Natural killer cell treated with Interleukin-12 subunit alpha and Interleukin-12 subunit beta and Interleukin-15 and Interleukin-18, amount 100 ng/mL, for 72 hours (primary cell): ENCODE data around the gene BNIPL. TPM values are rescaled to one million over a fixed set of nuclear protein-coding genes. Genes with fewer than 3 reads are reported as not detected.
A peak's percentile ranks its signal among the peaks of the same experiment; 100 is the strongest.

Source experiments
- ATAC-seq, 2 donors: fragments of 150-1000 bp; cut with Tn5 transposase in 1 of 2; sonication (Bioruptor Pico), chemical (Tn5 transposase) in 1 of 2; 2 replicates each; pipeline ENCODE4 v1.10.0; 2021
- DNase-seq: peaks from one replicate; pipeline ENCODE4 v3.0.0; 2022; ENCODE audit warnings: low spot score
- H3K27ac Mint-ChIP-seq, 2 donors: 1 replicate in 1 of 2; 2 replicates in 1 of 2; pipeline ENCODE4 v1.8.0; 2022; ENCODE audit warnings: mixed read lengths in 2 of 2, mild to moderate bottlenecking in 1 of 2, moderate library complexity in 1 of 2
- H3K27me3 Mint-ChIP-seq, 2 donors: 1 replicate in 1 of 2; 2 replicates in 1 of 2; pipeline ENCODE4 v1.8.0; 2022; ENCODE audit warnings: mixed read lengths in 2 of 2
- H3K36me3 Mint-ChIP-seq: one replicate; pipeline ENCODE4 v1.8.0; 2022; ENCODE audit warnings: mixed read lengths
- H3K4me1 Mint-ChIP-seq, 2 donors: 1 replicate in 1 of 2; 2 replicates in 1 of 2; pipeline ENCODE4 v1.8.0; 2022; ENCODE audit warnings: low read depth in 2 of 2, mixed read lengths in 2 of 2, mild to moderate bottlenecking in 1 of 2
- H3K4me3 Mint-ChIP-seq: one replicate; pipeline ENCODE4 v1.8.0; 2022; ENCODE audit warnings: mixed read lengths
- H3K9me3 Mint-ChIP-seq: 2 replicates; pipeline ENCODE4 v1.8.0; 2022; ENCODE audit warnings: mixed read lengths
- total RNA-seq, 2 donors: library from RNA; stranded (reverse); gene quantifications; one replicate each; pipeline ENCODE4 v1.2.3, GENCODE V29; 2022

The BNIPL gene
- total RNA-seq, 2 donors from 2014 or later: 1.4 to 3.8 TPM

DNA sequence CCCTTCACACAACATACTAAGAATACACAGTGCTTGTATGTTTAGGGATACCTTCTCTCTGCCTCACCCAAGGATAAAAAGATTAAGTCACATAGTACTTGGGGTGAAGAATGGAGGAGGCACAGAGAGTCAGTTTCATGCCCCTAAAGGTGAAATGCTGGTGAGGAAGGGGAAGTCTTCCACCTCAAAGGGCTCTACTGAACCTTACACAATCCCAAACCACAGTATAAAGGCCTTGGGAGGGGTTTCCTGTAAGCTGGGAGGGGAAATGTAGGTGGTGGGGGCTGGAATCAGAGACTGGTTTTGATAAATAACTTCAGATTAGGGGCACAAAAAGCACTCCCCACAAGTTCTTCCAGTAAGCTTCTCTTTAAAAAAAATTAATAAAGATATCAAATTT, 33.2 kb upstream of the BNIPL start:
- H3K27me3 Mint-ChIP-seq: no peaks in the 10 kb centered on the region

DNA sequence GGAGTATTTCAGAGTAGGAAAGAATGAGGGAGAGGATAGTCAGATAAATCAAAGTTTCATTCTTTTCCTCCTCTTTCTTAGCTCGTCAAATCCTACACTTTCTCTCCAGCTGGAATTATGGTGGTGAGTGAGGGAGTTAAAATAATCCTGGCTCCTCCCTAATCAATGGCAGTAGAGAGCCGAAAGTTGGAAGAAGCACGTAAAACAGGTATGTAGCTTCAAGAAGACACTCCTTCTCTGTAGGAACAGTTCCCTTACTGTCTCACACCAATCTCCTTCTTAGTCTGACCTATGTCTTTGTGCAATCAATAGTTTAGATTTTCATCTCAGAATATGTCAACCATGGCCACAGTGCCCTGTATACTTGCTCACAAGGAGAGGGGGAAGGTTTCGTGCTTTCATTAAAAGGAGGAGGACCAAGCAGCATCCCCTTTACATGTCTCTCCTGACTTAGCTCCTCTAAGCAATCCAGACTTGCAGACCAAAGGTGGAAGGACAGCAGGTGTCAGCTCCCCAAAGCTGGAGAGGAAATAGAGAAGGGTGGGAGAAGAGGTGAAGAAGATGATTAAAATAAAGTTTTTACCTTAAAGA, 30.6 kb upstream of the BNIPL start:
- peak overlapping the region; percentile 80 to 93 for H3K27ac Mint-ChIP-seq
- H3K36me3 Mint-ChIP-seq: no peaks in the 10 kb centered on the region
- H3K4me1 Mint-ChIP-seq: peaks cover 49 to 56% of the 10 kb centered on the region in 2 donors
- H3K27me3 Mint-ChIP-seq: no peaks in the 10 kb centered on the region
- ATAC-seq (no peak), DNase-seq (no peak)
- H3K4me3 Mint-ChIP-seq: peak overlapping the region; percentile 87
- no peaks in the 10 kb centered on the region for H3K9me3 Mint-ChIP-seq

More for the DNA sequence above, 33.2 kb upstream of the BNIPL start:
- Mint-ChIP-seq H3K4me3 (peak overlapping the region; percentile 66), H3K36me3 (no peaks in the 10 kb centered on the region), H3K27ac (peak overlapping the region; percentile 37 to 93), H3K4me1 (peaks cover 46 to 47% of the 10 kb centered on the region in 2 donors), H3K9me3 (no peaks in the 10 kb centered on the region)
- DNase-seq: no peak
- ATAC-seq: no peak

DNA sequence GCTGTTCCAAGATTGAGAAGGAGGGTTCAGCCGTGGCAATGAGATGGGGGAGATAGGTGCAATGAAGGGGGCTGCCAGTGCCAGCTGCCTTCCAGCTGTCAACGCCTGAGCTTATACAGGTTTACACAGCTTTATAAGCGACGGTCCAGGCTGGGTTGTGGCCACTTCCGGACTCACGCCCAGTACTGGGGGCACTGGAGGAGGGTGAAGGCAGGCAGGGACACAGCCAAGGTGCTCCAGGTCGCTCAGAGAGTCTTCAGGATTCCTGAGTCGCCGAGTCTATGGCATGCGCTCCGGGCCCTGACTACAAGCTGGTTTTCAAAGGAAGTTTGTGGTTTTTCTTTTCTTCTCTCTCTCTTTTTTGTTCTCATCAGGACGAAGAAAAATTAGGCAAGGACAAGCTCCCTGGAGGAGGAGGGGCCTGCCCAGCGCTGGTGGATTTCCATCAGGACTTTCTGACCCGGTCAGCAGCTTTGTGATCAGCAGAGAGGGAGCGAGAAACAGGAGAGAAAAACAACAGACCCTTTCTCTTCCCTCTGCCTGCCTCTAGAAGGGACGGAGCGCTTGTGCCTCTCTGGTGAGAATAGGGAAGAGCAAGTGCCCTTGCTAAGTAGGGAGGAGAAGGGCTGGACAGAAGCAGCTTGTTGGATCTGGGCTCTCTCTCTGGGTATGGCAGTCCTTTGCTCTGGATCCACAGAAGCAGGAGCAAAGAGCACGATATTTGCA, 29.9 kb upstream of the BNIPL start, which contains the start of gene MINDY1:
Gene MINDY1 (minus strand): TSS at position 576 of the 726 bp plus-strand sequence. CDS start 4,285 bp downstream, outside the sequence.
- peak; percentile 37 to 46 for ATAC-seq
- H3K27ac Mint-ChIP-seq: peak within 1 kb of the TSS; percentile 80 to 93

DNA sequence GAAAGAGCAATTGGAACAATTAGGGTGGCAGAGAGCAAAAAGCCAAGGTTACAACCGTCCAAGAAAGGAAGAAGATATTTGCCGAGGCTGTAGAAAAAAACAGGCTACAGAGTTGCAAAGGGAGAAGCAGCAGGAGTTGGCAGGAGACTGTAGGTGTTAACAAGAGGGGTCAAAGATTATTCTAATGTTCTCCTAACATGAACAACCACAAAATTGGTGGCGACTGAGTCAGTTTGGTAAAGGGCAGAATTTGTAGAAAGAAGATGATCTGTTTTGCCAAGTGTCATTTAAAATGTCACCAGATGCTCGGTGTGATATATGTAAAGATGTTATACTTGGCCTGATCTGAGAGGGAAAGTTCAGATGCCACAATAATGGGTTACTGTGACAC, 28.5 kb upstream of the BNIPL start:
- Mint-ChIP-seq H3K27me3 (no peaks in the 10 kb centered on the region), H3K4me1 (peaks cover 46 to 49% of the 10 kb centered on the region in 2 donors), H3K27ac (peak overlapping the region; percentile 80 to 93), H3K9me3 (no peaks in the 10 kb centered on the region), H3K36me3 (no peaks in the 10 kb centered on the region), H3K4me3 (peak overlapping the region; percentile 87)
- no peak for ATAC-seq
- no peak for DNase-seq

More for the DNA sequence above, 29.9 kb upstream of the BNIPL start, which contains the start of gene MINDY1:
- Mint-ChIP-seq H3K9me3 (no peaks in the 10 kb centered on the region), H3K4me3 (peak within 1 kb of the TSS; percentile 87), H3K4me1 (peaks cover 52 to 61% of the 10 kb centered on the region in 2 donors), H3K27me3 (no peaks in the 10 kb centered on the region), H3K36me3 (no peaks in the 10 kb centered on the region)
- DNase-seq: peak; percentile 62

DNA sequence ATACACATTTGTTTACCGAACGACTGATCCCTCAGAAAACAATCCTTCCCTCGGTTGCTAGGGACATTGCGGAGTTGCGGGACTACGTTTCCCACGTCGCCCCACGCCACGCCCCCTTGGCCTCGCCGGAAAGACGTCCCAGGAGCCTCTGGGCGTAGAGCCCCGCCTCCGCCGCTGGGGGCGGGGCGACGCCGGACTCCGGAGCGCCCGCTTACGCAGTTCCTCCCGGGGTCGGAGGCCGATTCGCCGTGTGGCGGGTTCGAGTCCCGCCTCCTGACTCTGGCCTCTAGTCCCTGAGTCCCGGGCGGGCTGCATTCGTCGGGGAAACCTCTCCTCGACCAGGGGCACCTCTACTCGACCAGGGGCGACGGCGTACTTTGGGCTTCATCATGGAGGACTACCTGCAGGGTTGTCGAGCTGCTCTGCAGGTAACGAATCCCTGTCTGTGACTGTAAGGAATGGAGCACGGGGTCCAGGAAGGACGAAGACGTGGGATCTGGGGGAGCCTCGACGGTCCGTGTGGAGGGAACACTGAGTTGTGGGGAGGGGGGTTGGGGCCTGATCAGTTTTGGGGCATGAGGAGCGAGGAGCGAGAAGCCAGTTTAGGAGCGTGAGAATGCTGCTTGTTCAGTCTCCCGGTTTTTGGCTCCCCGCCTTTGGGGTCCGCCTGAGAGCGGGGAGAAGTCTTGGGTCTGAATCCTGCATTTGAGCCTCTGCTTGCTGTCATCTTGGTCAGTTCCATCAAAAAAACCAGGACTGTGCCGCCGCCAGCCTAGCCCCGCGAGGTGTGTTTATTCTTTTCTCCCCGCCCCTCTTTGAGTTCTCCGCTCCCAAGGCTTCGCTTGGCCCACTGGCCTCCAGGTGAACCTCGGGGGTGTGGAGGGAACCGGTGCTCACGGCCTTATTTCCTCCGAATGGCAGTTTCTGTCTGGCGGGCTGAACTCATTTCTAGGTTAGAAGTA, 27.9 kb upstream of the BNIPL start, which contains the start of gene PRUNE1:
Gene PRUNE1 (plus strand): TSS at position 206 of the 962 bp plus-strand sequence. CDS start 184 bp downstream, at position 390.
- H3K27me3 Mint-ChIP-seq: no peaks in the 10 kb centered on the region
- ATAC-seq: peak; percentile 97 to 98
- DNase-seq: peak; percentile 96
- peak within 1 kb of the TSS; percentile 87 for H3K4me3 Mint-ChIP-seq
- peaks cover 42 to 45% of the 10 kb centered on the region in 2 donors for H3K4me1 Mint-ChIP-seq
- H3K27ac Mint-ChIP-seq: peak within 1 kb of the TSS; percentile 80 to 93
- H3K9me3 Mint-ChIP-seq: no peaks in the 10 kb centered on the region
- no peaks in the 10 kb centered on the region for H3K36me3 Mint-ChIP-seq

DNA sequence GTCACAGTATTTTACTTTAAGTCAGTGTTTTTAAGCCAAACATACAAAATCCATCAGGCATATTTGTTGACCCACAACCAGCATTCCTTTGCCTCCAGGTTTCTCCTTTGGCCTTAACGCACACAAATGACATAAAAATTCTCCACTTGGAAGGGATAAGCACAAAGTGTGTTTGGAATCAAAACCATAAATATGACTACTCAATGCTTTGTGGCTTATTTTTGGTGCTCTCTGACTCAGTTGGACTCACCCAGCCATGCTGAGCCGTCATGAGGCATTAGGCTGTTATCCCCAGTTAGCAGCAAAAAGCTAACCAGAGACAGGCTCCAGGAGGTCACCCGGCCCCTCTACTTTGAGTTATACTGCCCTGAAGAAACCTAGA, 27.2 kb upstream of the BNIPL start:
- DNase-seq: no peak
- Mint-ChIP-seq H3K4me3 (peak overlapping the region; percentile 87), H3K27ac (peak overlapping the region; percentile 80 to 93), H3K36me3 (no peaks in the 10 kb centered on the region), H3K9me3 (no peaks in the 10 kb centered on the region), H3K27me3 (no peaks in the 10 kb centered on the region), H3K4me1 (peaks cover 42 to 45% of the 10 kb centered on the region in 2 donors)
- ATAC-seq: no peak

DNA sequence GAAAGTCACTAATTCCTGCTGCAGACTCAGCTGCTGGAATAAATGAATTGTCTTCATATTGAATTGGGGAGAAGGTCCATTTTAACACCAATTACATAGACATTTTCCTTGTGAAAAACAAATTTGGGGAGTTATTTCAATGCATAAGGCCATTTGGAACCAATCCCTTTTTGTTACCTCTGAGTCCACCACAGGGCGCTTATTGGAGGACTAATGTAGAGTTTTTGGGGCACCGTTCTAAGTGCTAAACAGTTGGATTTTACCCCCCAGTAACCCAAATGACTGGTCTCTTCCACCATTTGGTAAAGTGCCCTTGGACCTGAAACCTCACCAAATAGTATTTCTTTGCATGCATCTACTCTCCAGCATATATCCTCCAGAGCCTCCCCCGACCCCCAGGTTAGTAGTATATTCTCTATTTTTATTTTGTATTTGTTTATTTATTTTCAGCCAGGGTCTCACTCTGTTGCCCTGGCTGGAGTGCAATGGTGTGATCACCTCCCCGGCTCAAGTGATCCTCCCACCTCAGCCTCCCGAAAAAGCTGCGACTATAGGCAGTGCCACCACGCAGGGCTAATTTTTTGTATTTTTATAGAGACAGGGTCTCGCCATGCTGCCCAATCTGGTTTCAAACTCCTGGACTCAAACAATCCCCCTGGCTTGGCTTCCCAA, 26.6 kb upstream of the BNIPL start:
- Mint-ChIP-seq H3K36me3 (no peaks in the 10 kb centered on the region), H3K4me1 (peaks cover 42 to 45% of the 10 kb centered on the region in 2 donors), H3K4me3 (peak overlapping the region; percentile 87), H3K27me3 (no peaks in the 10 kb centered on the region), H3K27ac (peak overlapping the region; percentile 80 to 93), H3K9me3 (no peaks in the 10 kb centered on the region)
- DNase-seq (no peak), ATAC-seq (no peak)

DNA sequence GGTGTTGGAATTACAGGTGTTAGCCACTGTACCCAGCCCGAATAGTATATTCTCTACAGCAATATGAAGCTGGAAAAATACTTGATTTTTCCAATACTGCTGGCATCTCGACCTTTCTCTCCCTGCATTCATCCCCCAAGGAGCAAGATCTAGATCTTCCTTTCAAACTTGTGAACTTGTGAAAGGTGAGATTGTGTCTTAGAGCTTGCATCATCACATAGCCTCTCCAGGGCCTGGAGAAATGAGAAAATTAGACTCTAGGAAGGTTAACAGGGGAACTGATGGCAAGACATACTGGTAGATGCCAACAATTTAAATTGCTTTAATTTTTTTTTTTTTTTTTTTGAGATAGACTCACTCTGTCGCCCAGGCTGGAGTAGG, 26.1 kb upstream of the BNIPL start:
- Mint-ChIP-seq H3K36me3 (no peaks in the 10 kb centered on the region), H3K27ac (no peak overlapping the region), H3K27me3 (no peaks in the 10 kb centered on the region), H3K4me3 (no peak overlapping the region), H3K4me1 (peaks cover 42 to 44% of the 10 kb centered on the region in 2 donors), H3K9me3 (no peaks in the 10 kb centered on the region)
- DNase-seq (no peak), ATAC-seq (no peak)

DNA sequence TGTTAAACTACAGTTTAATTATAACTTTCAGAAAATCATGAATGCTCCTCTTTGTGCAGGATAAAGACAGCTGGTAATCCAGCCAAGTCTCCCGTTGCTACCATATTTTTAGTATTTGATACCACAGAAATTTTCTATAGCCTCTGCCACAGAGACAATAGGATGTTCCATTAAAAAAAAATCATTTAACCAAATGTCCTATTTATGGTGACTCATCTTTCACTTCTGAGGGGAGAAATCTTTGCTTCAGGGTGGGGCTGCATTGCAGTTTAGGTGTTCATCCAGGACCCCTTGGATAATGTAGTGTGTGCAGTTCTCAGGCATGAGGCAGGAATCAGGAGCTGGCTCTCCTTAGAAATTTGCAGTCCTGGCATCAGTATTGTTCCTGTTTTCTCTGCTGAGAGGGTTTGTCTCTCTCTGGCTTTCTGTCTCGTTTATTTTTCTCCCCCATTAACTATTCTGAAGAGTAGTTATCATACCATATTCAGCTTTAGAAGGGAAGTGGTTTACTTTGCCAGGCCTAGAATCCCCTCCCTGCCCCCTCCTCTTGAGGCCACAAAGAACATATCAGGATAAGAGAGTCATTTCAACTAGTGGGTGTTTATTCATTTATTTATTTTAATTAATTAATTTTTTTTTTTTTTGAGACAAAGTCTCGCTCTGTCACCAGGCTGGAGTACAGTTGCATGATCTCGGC, 25.1 kb upstream of the BNIPL start:
- Mint-ChIP-seq H3K27ac (peak overlapping the region in 1 of 2 donors; percentile 68), H3K9me3 (no peaks in the 10 kb centered on the region), H3K4me3 (peak overlapping the region; percentile 3), H3K4me1 (peaks cover 32 to 34% of the 10 kb centered on the region in 2 donors), H3K36me3 (no peaks in the 10 kb centered on the region), H3K27me3 (no peaks in the 10 kb centered on the region)
- DNase-seq (no peak), ATAC-seq (no peak)

DNA sequence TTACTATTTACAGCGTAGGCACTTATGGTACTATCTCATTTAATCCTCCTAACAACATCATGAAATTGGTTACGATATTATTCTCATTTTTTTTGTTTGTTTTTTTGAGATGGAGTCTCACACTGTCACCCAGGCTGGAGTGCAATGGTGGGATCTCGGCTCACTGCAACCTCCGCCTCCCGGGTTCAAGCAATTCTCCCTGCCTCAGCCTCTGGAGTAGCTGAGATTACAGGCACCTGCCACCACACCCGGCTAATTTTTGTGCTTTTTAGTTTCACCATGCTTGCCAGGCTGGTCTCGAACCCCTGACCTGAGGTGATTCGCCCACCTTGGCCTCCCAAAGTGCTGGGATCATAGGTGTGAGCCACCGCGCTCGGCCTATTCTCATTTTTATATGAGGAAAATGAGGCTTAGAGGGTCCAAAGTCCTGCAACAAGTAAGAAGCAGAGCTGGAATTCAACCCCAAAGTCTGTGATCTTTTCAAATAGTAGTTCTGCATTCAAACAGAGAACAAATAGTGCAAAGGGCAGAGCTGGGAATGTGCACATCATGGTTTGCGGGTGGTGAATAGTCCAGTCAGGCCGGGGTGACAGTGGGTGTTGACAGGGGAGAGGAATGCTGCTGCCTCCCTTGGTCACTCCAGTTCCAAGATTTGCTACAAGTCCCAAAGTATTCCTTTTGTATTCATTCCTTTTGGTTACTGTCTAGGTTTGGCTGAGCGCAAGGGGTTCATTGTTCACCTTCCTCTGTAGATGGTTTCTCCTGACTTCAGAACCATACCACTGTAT, 23.5 kb upstream of the BNIPL start:
- no peaks in the 10 kb centered on the region for H3K36me3 Mint-ChIP-seq
- H3K4me1 Mint-ChIP-seq: peaks cover 19% of the 10 kb centered on the region in 2 donors
- no peak for ATAC-seq
- no peak overlapping the region for H3K27ac Mint-ChIP-seq
- no peaks in the 10 kb centered on the region for H3K9me3 Mint-ChIP-seq
- DNase-seq: no peak
- no peak overlapping the region for H3K4me3 Mint-ChIP-seq
- no peaks in the 10 kb centered on the region for H3K27me3 Mint-ChIP-seq

DNA sequence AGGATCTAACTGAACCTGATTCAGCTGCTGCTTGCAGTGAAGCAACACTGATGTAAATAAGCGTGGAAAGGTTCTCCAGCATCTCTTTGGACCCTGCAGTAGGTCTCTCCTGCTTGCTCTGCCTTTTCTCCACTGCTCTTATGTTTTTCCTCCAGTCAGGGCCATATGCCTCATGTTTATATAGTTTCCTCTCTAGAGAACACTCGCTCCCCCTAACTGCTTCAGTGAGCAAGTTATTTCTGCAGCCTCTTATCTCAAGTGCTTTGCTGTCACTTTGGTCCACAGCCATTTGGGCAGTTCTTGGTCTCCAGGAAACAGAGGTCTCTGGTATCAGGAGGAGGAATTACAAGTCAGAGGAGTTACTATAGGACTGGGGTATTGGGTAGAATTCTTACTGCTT, 22.9 kb upstream of the BNIPL start:
- H3K9me3 Mint-ChIP-seq: no peaks in the 10 kb centered on the region
- peaks cover 14 to 16% of the 10 kb centered on the region in 2 donors for H3K4me1 Mint-ChIP-seq
- no peaks in the 10 kb centered on the region for H3K27me3 Mint-ChIP-seq
- DNase-seq (no peak), ATAC-seq (no peak)
- H3K27ac Mint-ChIP-seq: no peak overlapping the region
- no peaks in the 10 kb centered on the region for H3K36me3 Mint-ChIP-seq
- no peak overlapping the region for H3K4me3 Mint-ChIP-seq

DNA sequence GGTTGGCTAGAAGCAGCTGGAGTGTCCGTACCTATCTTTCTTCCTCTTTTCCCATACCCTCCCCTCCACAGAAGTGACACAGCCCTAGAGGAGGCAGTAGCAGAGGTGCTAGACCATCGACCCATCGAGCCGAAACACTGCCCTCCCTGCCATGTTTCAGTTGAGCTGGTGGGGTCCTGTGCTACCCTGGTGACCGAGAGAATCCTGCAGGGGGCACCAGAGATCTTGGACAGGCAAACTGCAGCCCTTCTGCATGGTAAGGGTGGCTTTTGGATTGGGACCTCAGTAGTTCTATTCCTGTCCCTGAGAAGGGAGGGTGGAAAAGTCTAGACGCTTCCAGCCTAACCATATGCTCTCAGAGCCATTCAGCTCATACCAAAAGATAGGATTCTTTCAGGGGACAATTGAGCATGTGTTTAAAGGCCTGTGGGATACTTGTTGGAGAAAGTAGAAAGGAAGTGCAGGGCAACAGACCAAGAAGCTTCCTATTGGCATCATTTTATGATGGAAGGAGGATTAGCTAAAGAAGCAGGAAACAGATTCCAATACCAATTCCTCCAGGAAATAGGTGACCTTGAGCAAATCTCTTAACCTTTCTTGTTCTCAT, 11.7 kb upstream of the BNIPL start:
- Mint-ChIP-seq H3K27ac (no peak overlapping the region), H3K27me3 (no peaks in the 10 kb centered on the region), H3K4me3 (no peak overlapping the region), H3K36me3 (peaks cover 9% of the 10 kb centered on the region), H3K9me3 (no peaks in the 10 kb centered on the region), H3K4me1 (peaks cover 5% of the 10 kb centered on the region in 2 donors)
- DNase-seq (peak; percentile 88), ATAC-seq (peak; percentile 92)
